ENCODE results near the gene ABCC8. TPM values are rescaled to one million over a fixed set of nuclear protein-coding genes. Genes with fewer than 3 reads are reported as not detected.
A peak's percentile ranks its signal among the peaks of the same experiment; 100 is the strongest.
"Not testable (repeated sequence)": the region's sequence is repeated elsewhere in the genome, so short reads cannot be mapped to it uniquely, and the experiment has no call there.

The ABCC8 gene
- total RNA-seq, 1 donor from 2014 or later: 7.8 TPM

- no peak for DNase-seq
These were observed 48.4 kb downstream of the ABCC8 start for GRCh38 chr11:17428261-17428660.

- not testable (repeated sequence) for DNase-seq
These were observed 50.4 kb downstream of the ABCC8 start for GRCh38 chr11:17426233-17426632.

DNA sequence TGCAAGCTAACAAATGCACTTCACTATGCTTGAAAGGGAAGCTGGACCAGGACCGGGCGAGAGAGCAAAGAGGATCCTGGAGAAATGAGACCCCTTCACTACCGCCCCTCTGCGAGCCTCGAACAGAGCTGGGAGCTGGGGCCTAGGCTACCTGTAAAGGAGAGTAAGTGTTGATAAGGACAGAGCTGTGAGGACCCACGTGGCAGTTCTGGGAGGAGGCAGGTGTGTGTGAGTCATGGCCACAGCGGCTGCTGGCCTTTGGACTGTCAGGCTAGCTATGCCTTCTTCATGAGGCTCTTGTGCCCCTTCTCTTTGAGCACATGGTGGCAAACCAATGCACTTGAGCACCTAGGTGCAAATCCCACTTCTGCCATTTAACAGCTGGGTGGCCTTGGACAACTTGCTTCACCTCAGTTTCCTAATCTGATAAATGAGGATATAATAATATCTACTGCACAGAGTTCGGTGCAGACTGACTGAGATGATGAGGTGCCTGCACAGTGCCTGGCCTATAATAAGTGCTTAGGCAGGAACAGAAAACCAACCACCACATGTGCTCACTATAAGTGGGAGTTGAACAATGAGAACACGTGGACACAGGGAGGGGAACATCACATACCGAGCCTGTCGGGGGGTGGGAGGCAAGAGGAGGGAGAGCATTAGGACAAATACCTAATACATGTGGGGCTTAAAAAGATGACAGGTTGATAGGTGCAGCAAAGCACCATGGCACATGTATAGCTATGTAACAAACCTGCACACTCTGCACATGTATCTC is 52.9 kb downstream of the ABCC8 start:
- DNase-seq: no peak

GRCh38 chr11:17421781-17422180 is 54.9 kb downstream of the ABCC8 start:
- no peak for DNase-seq

- no peak for DNase-seq
These were observed 58.1 kb downstream of the ABCC8 start for GRCh38 chr11:17418444-17419081.

GRCh38 chr11:17416492-17416891 is 60.2 kb downstream of the ABCC8 start:
- no peak for DNase-seq

GRCh38 chr11:17415523-17416104 is 61.0 kb downstream of the ABCC8 start:
- DNase-seq: peak; percentile 48

GRCh38 chr11:17414992-17415391 is 61.7 kb downstream of the ABCC8 start:
- no peak for DNase-seq

DNA sequence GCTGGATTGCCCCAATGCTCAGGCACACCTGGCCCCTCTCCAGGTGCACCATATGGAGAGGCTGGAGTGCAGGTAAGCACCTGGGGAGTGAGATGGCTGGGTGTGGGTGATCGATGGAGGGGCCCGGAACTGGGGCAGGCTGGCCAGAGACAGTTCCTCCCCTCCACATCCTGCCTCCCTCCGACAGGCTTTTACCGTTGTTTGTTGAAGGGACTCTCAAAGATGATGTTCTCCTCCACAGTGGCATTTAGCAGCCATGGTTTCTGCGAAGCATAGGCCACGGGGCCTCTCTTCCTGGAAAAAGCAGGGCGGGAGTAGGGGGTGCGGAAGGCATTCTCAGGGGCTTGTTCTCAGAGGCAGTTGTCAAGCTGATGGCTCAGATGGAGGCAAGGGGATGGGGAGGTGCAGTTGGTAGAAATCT is 62.3 kb downstream of the ABCC8 start:
- DNase-seq: no peak

DNA sequence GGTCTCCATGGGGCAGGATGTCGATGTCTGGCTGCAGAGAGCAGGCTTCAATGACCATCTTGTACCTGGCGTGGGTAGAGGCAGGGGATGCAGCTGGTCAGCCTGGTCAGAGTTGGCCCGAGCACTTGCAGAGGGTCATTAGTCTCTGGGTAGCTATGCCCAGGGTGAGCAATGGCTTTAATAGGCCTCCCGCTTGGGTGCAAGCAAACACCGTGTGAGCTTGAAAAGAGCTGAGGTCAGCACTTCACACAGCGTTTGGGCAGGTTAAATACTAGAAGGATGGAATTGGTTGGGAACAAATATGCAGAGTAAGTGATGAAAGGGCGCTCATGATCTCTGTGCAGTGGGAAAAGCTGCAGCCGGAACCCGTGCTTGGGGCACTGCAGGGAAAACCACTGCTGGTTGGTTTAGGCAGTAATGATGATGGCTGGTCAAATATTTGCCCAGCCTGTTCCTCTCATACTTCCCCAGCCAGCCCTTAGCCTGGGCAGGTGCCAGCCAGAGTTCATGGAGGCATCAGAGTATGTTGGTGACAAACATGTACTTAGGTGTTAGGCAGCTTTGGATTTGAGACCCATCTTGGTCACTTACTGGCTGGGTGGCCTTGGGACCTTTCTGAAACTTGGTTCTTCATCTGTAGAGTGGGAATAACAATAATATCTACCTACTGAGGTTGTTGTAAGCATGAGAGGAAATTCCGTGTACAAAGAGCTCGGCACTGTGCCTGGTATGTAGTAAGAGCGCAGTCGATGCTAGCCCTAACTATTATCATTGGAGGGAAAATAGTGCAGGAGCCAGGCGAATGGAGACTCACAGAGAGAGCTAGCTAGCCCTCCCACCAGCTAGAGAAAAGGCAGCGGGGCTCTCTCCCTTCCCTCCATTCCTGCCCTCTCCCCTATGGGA is 63.0 kb downstream of the ABCC8 start:
- DNase-seq: no peak

GRCh38 chr11:17412488-17413180 is 64.0 kb downstream of the ABCC8 start:
- DNase-seq: no peak

DNA sequence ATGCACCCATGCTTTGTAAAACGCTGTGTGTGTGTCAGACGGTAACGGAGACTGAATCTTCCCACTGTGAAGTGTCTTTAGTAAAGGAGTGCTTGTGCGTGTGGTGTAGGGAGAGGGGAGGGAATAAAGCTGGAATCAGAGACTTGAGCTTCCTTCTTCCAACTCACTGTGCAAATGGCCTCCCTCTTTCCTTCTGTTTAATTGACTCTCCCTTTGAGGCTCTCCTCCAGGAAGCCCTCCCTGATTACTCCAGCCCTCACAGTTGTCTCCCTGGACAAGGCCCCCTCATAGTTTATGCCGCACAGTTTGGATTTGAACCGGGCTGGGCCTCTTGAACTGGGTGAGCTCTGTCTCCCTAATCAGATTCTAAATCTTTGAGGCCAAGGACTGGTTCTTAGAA is 65.2 kb downstream of the ABCC8 start:
- DNase-seq: no peak

- no peak for DNase-seq
These were observed 65.9 kb downstream of the ABCC8 start for GRCh38 chr11:17410606-17411379.

DNA sequence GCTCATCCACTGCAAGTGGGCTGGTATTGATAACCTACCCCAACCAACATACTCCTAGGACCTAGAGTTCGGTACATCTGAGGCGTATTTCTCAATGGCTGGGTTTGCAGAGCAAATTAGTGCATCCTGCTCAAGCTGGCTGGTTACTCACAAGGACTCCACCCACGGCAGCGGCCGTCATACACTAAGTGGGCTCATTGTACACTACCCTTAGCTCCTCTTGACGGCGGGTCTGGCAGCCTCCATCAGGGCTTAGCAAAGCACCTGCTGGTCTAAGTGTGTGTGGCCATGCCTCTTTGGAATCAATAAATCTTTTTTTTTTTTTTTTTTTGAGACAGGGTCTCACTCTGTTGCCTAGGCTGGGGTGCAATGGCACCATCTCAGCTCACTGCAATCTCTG is 68.0 kb downstream of the ABCC8 start:
- no peak for DNase-seq

DNA sequence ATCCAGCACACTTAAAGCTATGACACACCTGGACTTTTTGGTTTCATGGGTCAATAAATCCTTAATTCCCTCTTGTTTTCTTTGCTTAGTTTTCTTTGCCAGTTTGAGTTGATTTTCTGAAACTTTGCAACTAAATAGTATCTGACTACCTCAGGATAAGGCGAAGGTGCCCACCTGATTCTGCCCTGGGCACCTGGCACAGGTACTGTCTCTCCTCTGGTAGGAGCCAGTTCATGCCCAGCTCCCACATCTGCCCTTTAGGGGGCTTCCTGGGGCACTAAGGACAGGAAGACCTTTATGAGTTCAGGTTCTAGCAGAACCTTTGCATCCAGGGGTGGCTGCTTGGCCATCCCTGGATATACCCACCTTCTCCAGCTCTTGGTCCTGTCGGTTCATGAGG is 68.6 kb downstream of the ABCC8 start:
- no peak for DNase-seq

GRCh38 chr11:17407575-17407974 is 69.1 kb downstream of the ABCC8 start:
- no peak for DNase-seq

- no peak for DNase-seq
These were observed 69.9 kb downstream of the ABCC8 start for GRCh38 chr11:17406818-17407149.

GRCh38 chr11:17406082-17406817 is 70.4 kb downstream of the ABCC8 start:
- DNase-seq: no peak

DNA sequence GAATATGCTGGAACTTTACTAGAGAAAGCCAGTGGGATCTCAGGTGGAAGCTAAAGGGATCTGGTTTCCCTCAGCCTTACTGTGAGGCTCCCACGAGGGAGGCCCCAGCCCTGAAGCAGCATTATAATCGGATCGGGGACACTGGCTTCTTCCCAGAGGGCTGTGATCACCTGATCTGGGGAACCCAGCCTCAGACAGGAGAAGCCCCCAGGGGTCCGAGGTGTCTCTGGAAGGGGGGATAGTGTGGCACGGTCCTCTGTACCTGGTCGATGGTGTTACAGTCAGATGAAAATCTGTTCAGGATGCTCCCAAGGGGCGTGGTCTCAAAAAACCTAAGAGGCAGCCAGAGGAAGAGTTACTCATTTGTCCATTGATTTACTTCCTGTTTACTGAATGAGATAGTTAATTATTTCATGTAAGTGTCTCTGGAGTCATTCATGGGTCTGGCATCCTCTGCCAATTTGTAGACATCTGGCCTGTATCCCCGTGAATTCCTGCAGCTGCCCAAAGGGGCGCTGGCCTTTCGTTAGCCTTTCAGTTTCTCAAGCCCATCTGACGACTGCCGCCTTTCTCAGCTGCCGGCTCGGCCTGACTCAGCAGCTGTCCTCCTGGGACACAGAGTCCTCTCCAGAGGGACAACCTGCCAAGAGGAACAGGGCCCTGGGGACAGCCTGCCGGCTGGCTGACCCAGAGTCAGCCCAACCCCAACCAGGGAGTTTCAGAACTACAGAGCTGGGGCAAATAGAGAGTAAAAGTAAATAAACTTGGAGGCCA is 71.2 kb downstream of the ABCC8 start:
- peak; percentile 67 for DNase-seq

All from tongue (tissue), 2 donors.